22Rv1 (cell line): ENCODE measurements around the gene ERFL.

Source experiments
- H3K27ac ChIP-seq: fragments of 450-650 bp; 2 replicates; pipeline ENCODE4 v1.5.1; 2017
- ZFX ChIP-seq: fragments of 450-650 bp; IDR thresholded peaks from 2 replicates; pipeline ENCODE4 v1.6.1; 2017; ENCODE audit warnings: antibody characterized with exemption, borderline replicate concordance
- TF ChIP-seq, protein P1 (sequence below): fragments of 450-650 bp; IDR thresholded peaks from 2 replicates; pipeline ENCODE4 v1.5.1; 2017; ENCODE audit warnings: mild to moderate bottlenecking

ERFL gene

GRCh38 chr19:41872384-41872774, 55.9 kb downstream of the ERFL start:
- TF ChIP-seq, protein P1, sequence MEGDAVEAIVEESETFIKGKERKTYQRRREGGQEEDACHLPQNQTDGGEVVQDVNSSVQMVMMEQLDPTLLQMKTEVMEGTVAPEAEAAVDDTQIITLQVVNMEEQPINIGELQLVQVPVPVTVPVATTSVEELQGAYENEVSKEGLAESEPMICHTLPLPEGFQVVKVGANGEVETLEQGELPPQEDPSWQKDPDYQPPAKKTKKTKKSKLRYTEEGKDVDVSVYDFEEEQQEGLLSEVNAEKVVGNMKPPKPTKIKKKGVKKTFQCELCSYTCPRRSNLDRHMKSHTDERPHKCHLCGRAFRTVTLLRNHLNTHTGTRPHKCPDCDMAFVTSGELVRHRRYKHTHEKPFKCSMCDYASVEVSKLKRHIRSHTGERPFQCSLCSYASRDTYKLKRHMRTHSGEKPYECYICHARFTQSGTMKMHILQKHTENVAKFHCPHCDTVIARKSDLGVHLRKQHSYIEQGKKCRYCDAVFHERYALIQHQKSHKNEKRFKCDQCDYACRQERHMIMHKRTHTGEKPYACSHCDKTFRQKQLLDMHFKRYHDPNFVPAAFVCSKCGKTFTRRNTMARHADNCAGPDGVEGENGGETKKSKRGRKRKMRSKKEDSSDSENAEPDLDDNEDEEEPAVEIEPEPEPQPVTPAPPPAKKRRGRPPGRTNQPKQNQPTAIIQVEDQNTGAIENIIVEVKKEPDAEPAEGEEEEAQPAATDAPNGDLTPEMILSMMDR: no peak
- TF ChIP-seq ZFX: no peak
- peak overlapping the region; percentile 49 for H3K27ac ChIP-seq

GRCh38 chr19:41871573-41872383, 56.5 kb downstream of the ERFL start:
- TF ChIP-seq, protein P1: no peak
- TF ChIP-seq ZFX: no peak
- peak overlapping the region; percentile 49 for H3K27ac ChIP-seq

- no peak for TF ChIP-seq ZFX
- TF ChIP-seq, protein P1: no peak
- H3K27ac ChIP-seq: no peak overlapping the region
These were observed 57.8 kb downstream of the ERFL start for GRCh38 chr19:41870401-41870873.

GRCh38 chr19:41869374-41869955, 58.8 kb downstream of the ERFL start:
- no peak overlapping the region; the same call in 1 of the 2 replicates for H3K27ac ChIP-seq
- TF ChIP-seq, protein P1: no peak
- TF ChIP-seq ZFX: no peak

GRCh38 chr19:41868989-41869300, 59.3 kb downstream of the ERFL start:
- H3K27ac ChIP-seq: no peak overlapping the region
- no peak for TF ChIP-seq ZFX
- TF ChIP-seq, protein P1: no peak

GRCh38 chr19:41868120-41868988, 59.9 kb downstream of the ERFL start:
- no peak for TF ChIP-seq ZFX
- TF ChIP-seq, protein P1: no peak
- peak overlapping the region; percentile 40; the same call in 1 of the 2 replicates for H3K27ac ChIP-seq
